Measurements from ENCODE around the gene ELL.

Gene ELL

DNA sequence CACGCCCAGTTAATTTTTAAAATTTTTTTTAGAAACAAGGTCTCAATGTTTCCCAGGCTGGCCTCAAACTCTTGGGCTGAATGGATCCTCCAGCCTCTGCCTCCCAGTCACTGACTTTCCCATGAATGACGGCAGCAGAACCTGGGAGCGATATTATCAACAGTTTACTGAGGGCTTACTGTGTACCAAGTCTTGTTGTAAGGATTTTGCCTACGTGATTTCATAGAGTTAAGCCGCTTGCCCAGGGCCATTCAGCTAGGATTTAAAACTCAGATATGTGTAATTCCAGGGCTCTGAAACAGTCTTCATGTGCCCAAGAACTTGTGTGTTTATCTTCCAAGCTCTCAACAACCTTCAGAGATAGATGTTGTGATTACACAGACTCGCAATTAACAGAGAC lies 29.8 kb upstream of the ELL start:
- Histone ChIP-seq H3K4me3 (ENCODE audit: low read length) (no peak overlapping the region), H2AFZ (ENCODE audit: low read depth, low read length) (no peak overlapping the region), H3K9me3 (ENCODE audit: insufficient read depth, low read length) (no peaks in the 10 kb centered on the region), H3K4me1 (ENCODE audit: low read length) (0 out of 2 replicates have a peak, but pooled peaks cover 4% of the 10 kb centered on the region), H3K27me3 (ENCODE audit: low read depth, low read length) (0 out of 2 replicates have a peak, but pooled peaks cover 5% of the 10 kb centered on the region), H3K27ac (ENCODE audit: low read length) (no peak overlapping the region), H3K79me2 (ENCODE audit: low read length) (no peaks in the 10 kb centered on the region), H4K20me1 (ENCODE audit: insufficient read depth, low read length) (no peaks in the 10 kb centered on the region), H3K4me2 (ENCODE audit: low read length) (no peak overlapping the region), H3K36me3 (replicated peaks; ENCODE audit: low read depth, low read length) (no peaks in the 10 kb centered on the region), H3K9ac (ENCODE audit: low read length) (no peak overlapping the region)
- TF ChIP-seq, protein P1, sequence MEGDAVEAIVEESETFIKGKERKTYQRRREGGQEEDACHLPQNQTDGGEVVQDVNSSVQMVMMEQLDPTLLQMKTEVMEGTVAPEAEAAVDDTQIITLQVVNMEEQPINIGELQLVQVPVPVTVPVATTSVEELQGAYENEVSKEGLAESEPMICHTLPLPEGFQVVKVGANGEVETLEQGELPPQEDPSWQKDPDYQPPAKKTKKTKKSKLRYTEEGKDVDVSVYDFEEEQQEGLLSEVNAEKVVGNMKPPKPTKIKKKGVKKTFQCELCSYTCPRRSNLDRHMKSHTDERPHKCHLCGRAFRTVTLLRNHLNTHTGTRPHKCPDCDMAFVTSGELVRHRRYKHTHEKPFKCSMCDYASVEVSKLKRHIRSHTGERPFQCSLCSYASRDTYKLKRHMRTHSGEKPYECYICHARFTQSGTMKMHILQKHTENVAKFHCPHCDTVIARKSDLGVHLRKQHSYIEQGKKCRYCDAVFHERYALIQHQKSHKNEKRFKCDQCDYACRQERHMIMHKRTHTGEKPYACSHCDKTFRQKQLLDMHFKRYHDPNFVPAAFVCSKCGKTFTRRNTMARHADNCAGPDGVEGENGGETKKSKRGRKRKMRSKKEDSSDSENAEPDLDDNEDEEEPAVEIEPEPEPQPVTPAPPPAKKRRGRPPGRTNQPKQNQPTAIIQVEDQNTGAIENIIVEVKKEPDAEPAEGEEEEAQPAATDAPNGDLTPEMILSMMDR (IDR thresholded peaks at IDR 0.05; ENCODE audit: low read depth, low read length) = no peak
- TF ChIP-seq EZH2phosphoT487 (IDR thresholded peaks at IDR 0.05; ENCODE audit: low read depth) = no peak

DNA sequence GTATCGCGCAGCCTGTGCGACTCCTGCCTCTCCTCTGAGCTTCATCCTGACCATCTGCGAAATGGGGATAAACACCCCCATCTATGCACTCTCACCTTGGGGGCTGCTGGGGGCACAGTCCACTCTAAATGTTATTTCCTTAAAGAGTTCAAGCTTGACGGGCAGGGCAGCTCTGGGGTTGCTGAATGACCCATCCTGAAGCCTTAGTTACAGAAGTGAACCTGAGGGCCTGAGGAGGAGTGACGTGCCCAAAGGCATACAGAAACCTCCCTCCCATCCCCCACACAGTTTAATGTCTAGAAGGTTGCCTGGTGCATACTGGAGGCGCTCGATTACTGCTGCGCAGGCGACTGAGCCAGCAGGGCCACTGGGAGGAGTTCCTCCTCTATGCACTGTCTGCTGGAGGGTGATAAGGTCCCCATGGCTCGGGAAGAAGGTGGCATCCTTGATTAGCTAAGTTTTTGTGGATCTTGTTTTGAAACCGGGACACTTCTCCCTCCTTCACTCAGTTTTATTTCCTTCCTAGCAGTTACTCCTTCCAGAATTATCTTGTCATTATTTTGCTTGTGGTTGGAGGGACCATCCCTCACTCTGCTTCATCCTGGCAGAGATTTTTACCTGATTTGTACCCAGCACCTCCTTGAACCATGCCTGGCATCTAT lies 22.1 kb upstream of the ELL start:
- no peaks in the 10 kb centered on the region; the same call in 1 of the 2 replicates for H4K20me1 ChIP-seq (ENCODE audit: insufficient read depth, low read length)
- H3K36me3 ChIP-seq (replicated peaks; ENCODE audit: low read depth, low read length) = peaks cover 21% of the 10 kb centered on the region
- no peaks in the 10 kb centered on the region for H3K27me3 ChIP-seq (ENCODE audit: low read depth, low read length)
- peak overlapping the region; percentile 64 for H3K27ac ChIP-seq (ENCODE audit: low read length)
- peaks cover 20% of the 10 kb centered on the region for H3K79me2 ChIP-seq (ENCODE audit: low read length)
- peak overlapping the region; percentile 37 for H2AFZ ChIP-seq (ENCODE audit: low read depth, low read length)
- H3K9ac ChIP-seq (ENCODE audit: low read length) = peak overlapping the region; percentile 70
- H3K4me3 ChIP-seq (ENCODE audit: low read length) = peak overlapping the region; percentile 76
- TF ChIP-seq, protein P1 (IDR thresholded peaks at IDR 0.05; ENCODE audit: low read depth, low read length) = peak; percentile 70
- TF ChIP-seq EZH2phosphoT487 (IDR thresholded peaks at IDR 0.05; ENCODE audit: low read depth) = no peak
- H3K4me2 ChIP-seq (ENCODE audit: low read length) = peak overlapping the region; percentile 68
- peaks cover 15% of the 10 kb centered on the region for H3K4me1 ChIP-seq (ENCODE audit: low read length)
- no peaks in the 10 kb centered on the region for H3K9me3 ChIP-seq (ENCODE audit: insufficient read depth, low read length)

DNA sequence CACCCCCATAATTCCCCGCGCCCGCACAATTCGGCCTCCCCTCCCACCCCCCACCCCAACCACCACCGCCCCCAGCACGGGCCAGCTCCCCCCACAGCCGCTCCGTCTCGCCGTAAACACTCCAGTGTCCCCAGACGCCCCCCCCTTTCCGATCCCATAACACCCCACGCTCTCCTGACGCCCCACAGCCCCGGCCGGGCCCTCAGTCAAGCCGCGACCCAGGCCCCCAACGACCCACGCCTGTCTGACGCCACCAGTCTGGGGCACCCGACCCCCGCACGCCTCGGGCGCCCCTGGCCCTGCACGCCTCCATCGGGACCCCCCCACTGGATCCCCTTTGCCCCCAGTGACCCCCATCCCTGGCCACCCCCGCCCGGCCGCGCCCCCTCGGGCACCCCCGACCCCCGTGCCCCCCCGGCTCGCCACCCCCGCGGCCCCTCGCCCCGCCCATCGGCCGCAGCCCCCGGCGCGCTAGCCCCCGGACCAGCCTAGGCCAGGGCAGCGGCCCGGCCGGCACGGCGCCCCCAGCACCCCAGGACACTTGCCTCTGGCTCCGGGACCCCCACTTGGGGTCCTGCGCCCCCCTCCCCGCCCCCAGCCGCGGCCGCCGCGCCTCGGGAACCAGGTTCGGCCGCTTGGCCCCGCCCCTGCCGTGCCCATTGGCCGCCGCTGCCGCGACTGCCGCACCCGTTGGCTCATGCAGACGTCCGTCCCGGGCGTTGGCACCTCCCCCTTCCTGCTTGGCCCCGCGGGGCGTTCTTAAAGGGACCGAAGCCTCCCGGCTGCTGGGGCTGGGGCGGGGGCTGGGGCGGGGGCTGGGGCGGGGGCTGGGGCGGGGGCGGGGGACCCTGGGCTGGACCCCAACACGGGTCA lies 21.3 kb upstream of the ELL start, which contains the start of gene FKBP8:
Gene FKBP8 (minus strand): TSS at position 633 of the 873 bp plus-strand sequence. CDS start 1,603 bp downstream, outside the sequence.
- H3K4me3 ChIP-seq (ENCODE audit: low read length) = peak within 1 kb of the TSS; percentile 84
- no peaks in the 10 kb centered on the region for H3K27me3 ChIP-seq (ENCODE audit: low read depth, low read length)
- H3K9ac ChIP-seq (ENCODE audit: low read length) = peak within 1 kb of the TSS; percentile 88
- H3K4me2 ChIP-seq (ENCODE audit: low read length) = peak within 1 kb of the TSS; percentile 94
- no peak for TF ChIP-seq EZH2phosphoT487 (IDR thresholded peaks at IDR 0.05; ENCODE audit: low read depth)
- TF ChIP-seq, protein P1 (IDR thresholded peaks at IDR 0.05; ENCODE audit: low read depth, low read length) = no peak
- peaks cover 20% of the 10 kb centered on the region for H3K79me2 ChIP-seq (ENCODE audit: low read length)
- H3K9me3 ChIP-seq (ENCODE audit: insufficient read depth, low read length) = no peaks in the 10 kb centered on the region
- H3K27ac ChIP-seq (ENCODE audit: low read length) = peak within 1 kb of the TSS; percentile 64
- H3K36me3 ChIP-seq (replicated peaks; ENCODE audit: low read depth, low read length) = peaks cover 25% of the 10 kb centered on the region
- peaks cover 15% of the 10 kb centered on the region for H3K4me1 ChIP-seq (ENCODE audit: low read length)
- H4K20me1 ChIP-seq (ENCODE audit: insufficient read depth, low read length) = no peaks in the 10 kb centered on the region; the same call in 1 of the 2 replicates
- H2AFZ ChIP-seq (ENCODE audit: low read depth, low read length) = peak within 1 kb of the TSS; percentile 37
